Lung (tissue), 12 donors: ENCODE measurements around the gene COL12A1. TPM values are rescaled to one million over a fixed set of nuclear protein-coding genes. Genes with fewer than 3 reads are reported as not detected.
A peak's percentile ranks its signal among the peaks of the same experiment; 100 is the strongest.

Experiments used
- ATAC-seq: fragments of 200-7000 bp; cut with Tn5 transposase; one replicate; pipeline ENCODE4 v1.9.1; 2020; ENCODE audit warnings: moderate number of reproducible peaks; ENCODE audit not compliant: insufficient read depth, low FRiP score
- DNase-seq, 3 donors: peaks; one replicate each; pipeline ENCODE4 v3.0.0-alpha.2; 2013 to 2017
- H3K27ac ChIP-seq, 2 donors: one replicate each; pipeline ENCODE4 v1.5.1; 2013; ENCODE audit warnings: mild to moderate bottlenecking in 2 of 2, moderate library complexity in 2 of 2, control low read depth in 1 of 2, inconsistent platforms in 1 of 2, low read depth in 1 of 2, low read length in 1 of 2
- H3K27me3 ChIP-seq, 3 donors: one replicate each; pipeline ENCODE4 v1.5.1; 2013; ENCODE audit warnings: low read length in 2 of 3; ENCODE audit not compliant: control insufficient read depth in 3 of 3, insufficient read depth in 3 of 3
- H3K36me3 ChIP-seq, 4 donors: one replicate each; pipeline ENCODE4 v1.5.1; 2013; ENCODE audit warnings: low read length in 4 of 4, mild to moderate bottlenecking in 1 of 4, moderate library complexity in 1 of 4; ENCODE audit not compliant: control insufficient read depth in 4 of 4, insufficient read depth in 4 of 4
- H3K4me1 ChIP-seq, 5 donors: one replicate each; pipeline ENCODE4 v1.5.1; 2013; ENCODE audit warnings: low read length in 5 of 5, mild to moderate bottlenecking in 2 of 5, moderate library complexity in 1 of 5; ENCODE audit not compliant: control insufficient read depth in 5 of 5, insufficient read depth in 5 of 5
- H3K4me3 ChIP-seq: one replicate; pipeline ENCODE4 v1.5.1; 2013; ENCODE audit warnings: mild to moderate bottlenecking, control low read depth, moderate library complexity
- H3K9ac ChIP-seq, 2 donors: one replicate each; pipeline ENCODE4 v1.5.1; 2013; ENCODE audit warnings: low read length in 2 of 2, control low read depth in 1 of 2; ENCODE audit not compliant: insufficient read depth in 1 of 2
- H3K9me3 ChIP-seq, 4 donors: one replicate each; pipeline ENCODE4 v1.5.1; 2013; ENCODE audit warnings: low read length in 3 of 4, mild to moderate bottlenecking in 1 of 4, moderate library complexity in 1 of 4; ENCODE audit not compliant: control insufficient read depth in 4 of 4, insufficient read depth in 3 of 4
- WGBS, 2 donors: extraction: QIAGEN DNeasy Blood & Tissue Kit; methylation state at CpG; one replicate each; pipeline ENCODE4 v1.1.7; 2013; 5-methylcytosine and 5-hydroxymethylcytosine counted together
- polyA plus RNA-seq, 2 donors: library from polyadenylated mRNA; stranded (reverse); fragments of 200-250 nt; gene quantifications; one replicate each; pipeline ENCODE4 v1.2.1, GENCODE V29; 2013
- total RNA-seq, 2 donors: library from RNA; depleted of rRNA in 1 of 2; stranded (reverse); fragments of >200 nt in 1 of 2; gene quantifications; one replicate each; pipeline ENCODE4 v1.2.1, GENCODE V29; 2014 to 2021
- TF ChIP-seq, protein P1 (sequence below): IDR thresholded peaks from 2 replicates; pipeline ENCODE4 v1.5.1; 2012; ENCODE audit warnings: mild to moderate bottlenecking; ENCODE audit errors: control extremely low read depth, extremely low read depth
- donor health status: control.
- donor health status: control.
- donor health status: Bipolar disorder and iron deficiency.
- donor health status: healthy.
- donor health status: DM: yes; HTN: yes; CAD: no.

COL12A1 gene
- total and polyA plus RNA-seq, 4 donors: 10.6 to 75.7 (median 29.7) TPM

DNA sequence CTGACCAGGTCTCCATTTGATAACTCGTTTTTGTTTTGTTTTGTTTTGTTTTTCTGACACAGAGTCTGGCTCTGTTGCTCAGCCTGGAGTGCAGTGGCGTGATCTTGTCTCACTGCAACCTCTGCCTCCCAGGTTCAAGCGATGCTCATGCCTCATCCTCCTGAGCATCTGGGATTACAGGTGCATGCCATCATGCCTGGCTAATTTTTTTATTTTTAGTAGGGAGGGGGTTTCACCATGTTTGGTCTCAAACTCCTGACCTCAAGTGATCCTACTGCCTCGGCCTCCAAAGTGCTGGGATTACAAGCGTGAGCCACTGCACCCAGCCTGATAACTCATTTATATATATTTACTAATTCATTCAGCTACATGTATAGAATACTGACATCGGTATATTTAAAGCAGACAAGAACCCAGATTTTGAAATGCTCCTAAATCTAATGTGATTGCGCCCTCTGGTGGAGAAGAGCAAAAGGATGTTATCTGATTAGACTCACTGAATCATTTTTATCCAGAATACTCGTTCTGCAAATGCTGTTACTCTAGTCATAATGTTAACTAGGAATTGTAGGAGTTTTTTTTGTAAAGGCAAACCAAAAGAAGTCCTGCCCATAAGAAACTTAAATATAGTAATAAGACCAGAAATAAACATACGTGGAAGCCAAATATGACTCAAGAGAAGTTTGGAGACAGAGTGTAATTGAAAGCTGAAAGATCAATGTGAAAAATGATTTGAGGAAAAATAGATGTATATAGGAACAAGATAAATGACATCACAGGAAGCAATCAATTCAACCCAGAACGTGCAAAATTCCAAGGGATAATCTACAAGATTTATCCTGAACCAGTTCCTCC, 5.3 kb upstream of the COL12A1 start:
- Histone ChIP-seq H3K4me1 (peaks cover 0 to 32% (median 3%) of the 10 kb centered on the region in 5 donors), H3K9ac (no peak overlapping the region), H3K27ac (no peak overlapping the region), H3K4me3 (no peak overlapping the region), H3K36me3 (no peaks in the 10 kb centered on the region), H3K9me3 (no peaks in the 10 kb centered on the region), H3K27me3 (peaks cover 0 to 25% (median 22%) of the 10 kb centered on the region in 3 donors)
- ATAC-seq (no peak), DNase-seq (peak; percentile 58 to 87 (median 86))
- TF ChIP-seq, protein P1, sequence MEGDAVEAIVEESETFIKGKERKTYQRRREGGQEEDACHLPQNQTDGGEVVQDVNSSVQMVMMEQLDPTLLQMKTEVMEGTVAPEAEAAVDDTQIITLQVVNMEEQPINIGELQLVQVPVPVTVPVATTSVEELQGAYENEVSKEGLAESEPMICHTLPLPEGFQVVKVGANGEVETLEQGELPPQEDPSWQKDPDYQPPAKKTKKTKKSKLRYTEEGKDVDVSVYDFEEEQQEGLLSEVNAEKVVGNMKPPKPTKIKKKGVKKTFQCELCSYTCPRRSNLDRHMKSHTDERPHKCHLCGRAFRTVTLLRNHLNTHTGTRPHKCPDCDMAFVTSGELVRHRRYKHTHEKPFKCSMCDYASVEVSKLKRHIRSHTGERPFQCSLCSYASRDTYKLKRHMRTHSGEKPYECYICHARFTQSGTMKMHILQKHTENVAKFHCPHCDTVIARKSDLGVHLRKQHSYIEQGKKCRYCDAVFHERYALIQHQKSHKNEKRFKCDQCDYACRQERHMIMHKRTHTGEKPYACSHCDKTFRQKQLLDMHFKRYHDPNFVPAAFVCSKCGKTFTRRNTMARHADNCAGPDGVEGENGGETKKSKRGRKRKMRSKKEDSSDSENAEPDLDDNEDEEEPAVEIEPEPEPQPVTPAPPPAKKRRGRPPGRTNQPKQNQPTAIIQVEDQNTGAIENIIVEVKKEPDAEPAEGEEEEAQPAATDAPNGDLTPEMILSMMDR: peak; percentile 62
- WGBS, 2 donors: 28 to 30% methylated on average over 10 of the region's 10 CpGs

DNA sequence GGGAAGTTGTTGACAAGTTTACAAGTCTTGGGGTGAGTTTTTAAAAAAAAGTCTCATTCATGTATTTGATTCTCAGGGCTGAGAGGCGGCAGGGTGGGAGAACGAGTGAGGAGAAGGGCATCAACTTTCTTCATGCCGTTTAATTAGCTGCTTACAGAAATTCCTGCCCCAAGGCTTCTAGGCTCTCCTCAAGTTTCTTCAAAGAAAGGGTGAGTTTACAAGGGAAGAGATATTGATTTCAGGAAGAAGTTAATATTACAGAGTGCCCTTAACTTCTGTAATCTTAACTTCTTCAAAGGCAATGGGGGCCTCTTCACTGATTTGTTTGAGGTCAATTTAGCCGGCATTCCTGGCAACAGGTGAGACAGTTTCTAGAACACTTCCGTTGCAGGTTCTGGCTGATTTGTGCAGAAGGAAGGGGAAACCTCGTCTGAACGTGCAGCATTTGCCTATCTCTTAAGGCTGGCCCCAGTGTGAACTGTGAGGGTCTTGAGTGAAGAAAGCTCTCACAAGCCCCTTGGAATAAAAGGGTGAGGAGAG, 3.4 kb upstream of the COL12A1 start:
- H3K27ac ChIP-seq: no peak overlapping the region
- H3K36me3 ChIP-seq: no peaks in the 10 kb centered on the region
- no peak overlapping the region for H3K9ac ChIP-seq
- DNase-seq: no peak
- WGBS, 2 donors: 24 to 38% methylated on average over 7 of the region's 7 CpGs
- H3K4me3 ChIP-seq: no peak overlapping the region
- H3K9me3 ChIP-seq: no peaks in the 10 kb centered on the region
- peaks cover 0 to 38% (median 32%) of the 10 kb centered on the region in 3 donors for H3K27me3 ChIP-seq
- TF ChIP-seq, protein P1: no peak
- peaks cover 0 to 44% (median 9%) of the 10 kb centered on the region in 5 donors for H3K4me1 ChIP-seq
- no peak for ATAC-seq

DNA sequence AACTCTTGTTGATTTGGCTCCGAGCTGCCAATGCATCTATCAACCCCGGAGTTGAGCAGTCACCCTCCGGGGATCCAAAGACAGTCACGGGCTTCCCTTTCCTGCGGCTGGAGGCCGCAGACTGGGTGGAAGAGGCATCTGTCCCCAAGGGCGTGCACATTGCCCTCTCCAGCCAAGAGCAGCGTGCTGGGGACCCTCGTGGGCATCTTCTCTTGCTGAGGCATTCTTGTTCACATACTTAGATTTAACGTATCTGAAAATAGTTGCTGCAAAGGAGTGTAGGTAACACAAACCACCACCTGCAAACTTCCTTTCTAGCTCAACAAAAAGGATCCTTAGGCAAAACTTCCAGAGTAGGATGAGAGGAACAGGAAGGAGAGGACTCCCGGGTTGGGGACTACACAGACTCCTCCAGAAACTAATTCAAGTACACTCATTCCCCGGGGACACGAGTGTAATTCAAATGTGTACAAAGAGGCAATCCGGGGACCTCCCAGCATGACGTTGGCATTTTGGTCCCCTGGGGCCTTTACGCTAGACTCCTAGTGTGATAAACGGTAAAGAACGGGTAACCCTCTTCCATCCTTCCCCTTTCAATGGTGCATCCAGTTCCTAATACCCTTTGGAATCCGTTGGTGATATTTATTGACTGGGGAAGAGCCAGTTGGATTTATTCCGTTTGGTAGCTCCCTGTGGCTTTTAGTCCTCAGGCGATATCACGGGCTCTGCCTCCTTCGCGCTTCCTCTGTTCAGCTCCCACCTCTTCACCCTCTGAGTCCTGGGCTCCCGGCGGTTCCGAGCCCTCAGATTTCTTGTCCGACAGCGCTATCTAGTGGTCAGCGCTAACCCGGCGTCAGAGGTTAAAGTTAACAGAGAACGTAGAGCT, 2.7 kb upstream of the COL12A1 start:
- ATAC-seq (peak; percentile 69), DNase-seq (peak; percentile 88 to 92 (median 90))
- Histone ChIP-seq H3K36me3 (no peaks in the 10 kb centered on the region), H3K4me3 (no peak overlapping the region), H3K4me1 (peaks cover 0 to 49% (median 9%) of the 10 kb centered on the region in 5 donors), H3K9me3 (no peaks in the 10 kb centered on the region), H3K27me3 (peaks cover 0 to 38% (median 32%) of the 10 kb centered on the region in 3 donors), H3K9ac (peak overlapping the region in 1 of 2 donors; percentile 39), H3K27ac (no peak overlapping the region)
- TF ChIP-seq, protein P1: peak; percentile 80
- 9 to 14% methylated on average over 33 of the region's 33 CpGs for WGBS, 2 donors
